ENCODE measurements around the gene VLDLR.

DNA sequence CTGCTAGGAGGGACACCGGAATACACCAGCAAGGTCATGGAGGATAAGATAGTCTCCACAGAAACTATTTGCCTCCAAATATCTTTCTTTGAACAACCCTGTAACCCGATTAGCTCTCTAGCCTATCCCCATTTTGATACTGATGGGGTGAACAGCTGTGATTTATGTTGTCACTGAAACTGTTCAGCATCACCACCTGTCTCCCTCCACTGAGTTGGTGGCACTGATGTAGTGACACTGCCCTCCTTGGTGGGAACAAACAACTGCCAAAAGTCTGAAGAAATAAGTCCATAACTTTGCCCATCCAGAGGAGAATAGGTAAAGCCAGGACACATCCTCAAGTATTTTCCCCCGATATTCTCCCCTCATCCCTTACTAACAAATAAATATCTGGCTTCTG lies 71.5 kb downstream of the VLDLR start:
- TF ChIP-seq EZH2 (IDR thresholded peaks at IDR 0.05; ENCODE audit: borderline replicate concordance), result no peak
- TF ChIP-seq, protein P1, sequence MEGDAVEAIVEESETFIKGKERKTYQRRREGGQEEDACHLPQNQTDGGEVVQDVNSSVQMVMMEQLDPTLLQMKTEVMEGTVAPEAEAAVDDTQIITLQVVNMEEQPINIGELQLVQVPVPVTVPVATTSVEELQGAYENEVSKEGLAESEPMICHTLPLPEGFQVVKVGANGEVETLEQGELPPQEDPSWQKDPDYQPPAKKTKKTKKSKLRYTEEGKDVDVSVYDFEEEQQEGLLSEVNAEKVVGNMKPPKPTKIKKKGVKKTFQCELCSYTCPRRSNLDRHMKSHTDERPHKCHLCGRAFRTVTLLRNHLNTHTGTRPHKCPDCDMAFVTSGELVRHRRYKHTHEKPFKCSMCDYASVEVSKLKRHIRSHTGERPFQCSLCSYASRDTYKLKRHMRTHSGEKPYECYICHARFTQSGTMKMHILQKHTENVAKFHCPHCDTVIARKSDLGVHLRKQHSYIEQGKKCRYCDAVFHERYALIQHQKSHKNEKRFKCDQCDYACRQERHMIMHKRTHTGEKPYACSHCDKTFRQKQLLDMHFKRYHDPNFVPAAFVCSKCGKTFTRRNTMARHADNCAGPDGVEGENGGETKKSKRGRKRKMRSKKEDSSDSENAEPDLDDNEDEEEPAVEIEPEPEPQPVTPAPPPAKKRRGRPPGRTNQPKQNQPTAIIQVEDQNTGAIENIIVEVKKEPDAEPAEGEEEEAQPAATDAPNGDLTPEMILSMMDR (IDR thresholded peaks at IDR 0.05; ENCODE audit: poor library complexity), result no peak

All from hepatocyte (in vitro differentiated cells).